K562 treated with DMSO at 1 percent for 12 hours (cell line): ENCODE data around the gene SP110. TPM values are rescaled to one million over a fixed set of nuclear protein-coding genes. Genes with fewer than 3 reads are reported as not detected.

ENCODE experiments used
- total RNA-seq: library from RNA; unstranded; fragments of 300-600 nt; gene quantifications from 2 replicates; pipeline ENCODE4 v1.2.3, GENCODE V29; 2022; ENCODE audit not compliant: insufficient read depth

The SP110 gene
- 9.1 and 9.8 TPM in 2 replicates for total RNA-seq

GRCh38 chr2:230219419-230220331, at the start of gene SP110:
TSS of gene SP110 (minus strand) at chr2:230219984. CDS start at chr2:230216927, 3,057 bp downstream.

GRCh38 chr2:230225486-230225885, 5.7 kb upstream of the SP110 start, which contains the start of gene SP140:
TSS of gene SP140 (plus strand) at chr2:230225736. CDS start at chr2:230225845, 109 bp downstream.

Other genes starting within 250 kb of the SP110 start
- gene SLC16A14, start 151.1 kb downstream of the SP110 start, total RNA-seq, result not detected in 2 replicates
- gene SP140, start 5.8 kb upstream of the SP110 start, total RNA-seq, result 0.25 TPM in 1 of 2 replicates, not detected in the other
- gene SP140L, start 107.2 kb upstream of the SP110 start, total RNA-seq, result 14.0 and 26.1 TPM in 2 replicates
- gene SP100, start 196.2 kb upstream of the SP110 start, total RNA-seq, result 11.0 and 25.4 TPM in 2 replicates